Endothelial cell (in vitro differentiated cells): ENCODE measurements around the gene C19orf44. TPM values are rescaled to one million over a fixed set of nuclear protein-coding genes. Genes with fewer than 3 reads are reported as not detected.
"Not testable (repeated sequence)": the region's sequence is repeated elsewhere in the genome, so short reads cannot be mapped to it uniquely, and the experiment has no call there.

ENCODE experiments used
- DNase-seq: peaks from one replicate; pipeline ENCODE4 v3.0.0; 2021; ENCODE audit warnings: low spot score
- H3K27ac Mint-ChIP-seq: one replicate; pipeline ENCODE4 v1.8.0; 2021; ENCODE audit warnings: mixed read lengths, inconsistent platforms; ENCODE audit not compliant: unreplicated experiment
- H3K27me3 Mint-ChIP-seq: one replicate; pipeline ENCODE4 v1.8.0; 2021; ENCODE audit warnings: mild to moderate bottlenecking, moderate library complexity, mixed read lengths, inconsistent platforms; ENCODE audit not compliant: unreplicated experiment
- H3K36me3 Mint-ChIP-seq: one replicate; pipeline ENCODE4 v1.8.0; 2021; ENCODE audit warnings: mild to moderate bottlenecking, low read depth, mixed read lengths, inconsistent platforms; ENCODE audit not compliant: unreplicated experiment
- H3K4me1 Mint-ChIP-seq: one replicate; pipeline ENCODE4 v1.8.0; 2021; ENCODE audit warnings: mild to moderate bottlenecking, mixed read lengths, inconsistent platforms; ENCODE audit not compliant: unreplicated experiment
- H3K4me3 Mint-ChIP-seq: one replicate; pipeline ENCODE4 v1.8.0; 2021; ENCODE audit warnings: mild to moderate bottlenecking, mixed read lengths, inconsistent platforms; ENCODE audit not compliant: unreplicated experiment
- H3K9me3 Mint-ChIP-seq: one replicate; pipeline ENCODE4 v1.8.0; 2021; ENCODE audit warnings: mixed read lengths, inconsistent platforms; ENCODE audit not compliant: unreplicated experiment
- CTCF ChIP-seq: fragments of 200-600 bp; sonication (generic); IDR thresholded peaks from one replicate; pipeline ENCODE4 v1.5.0; 2021; ENCODE audit warnings: antibody characterized with exemption; ENCODE audit not compliant: unreplicated experiment
- total RNA-seq: library from RNA; stranded (reverse); fragmentation: NEBNext Ultra II Directional; extraction: Animal tissue kit (Norgen Biotek cat#: 25700); gene quantifications from one replicate; pipeline ENCODE4 v1.2.1, GENCODE V29; 2021; ENCODE audit not compliant: unreplicated experiment

C19orf44 gene
- total RNA-seq, 1 donor from 2014 or later, result 3.7 TPM

DNA sequence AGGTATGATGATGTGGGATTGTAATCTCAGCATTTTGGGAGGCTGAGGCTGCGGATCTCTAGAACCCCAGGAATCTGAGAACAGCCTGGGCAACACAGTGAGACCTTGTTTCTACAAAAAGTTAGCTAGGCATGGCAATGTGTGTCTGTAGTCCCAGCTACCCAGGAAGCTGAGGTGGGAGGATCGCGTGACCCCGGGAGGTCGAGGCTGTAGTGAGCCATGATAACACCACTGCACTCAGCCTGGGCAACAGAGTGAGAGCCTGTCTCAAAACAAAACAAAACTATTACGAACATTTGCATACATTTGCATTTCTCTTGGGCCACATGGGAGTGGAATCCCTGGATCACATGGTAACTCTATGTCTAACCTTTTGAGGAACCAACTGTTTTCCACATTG lies 1.6 kb downstream of the C19orf44 start:
- DNase-seq, result no peak
- Mint-ChIP-seq H3K27me3 (no peaks in the 10 kb centered on the region), H3K9me3 (no peaks in the 10 kb centered on the region), H3K27ac (no peak overlapping the region), H3K4me3 (peak overlapping the region; percentile 66), H3K36me3 (peaks cover 5% of the 10 kb centered on the region), H3K4me1 (peaks cover 10% of the 10 kb centered on the region)
- no peak for TF ChIP-seq CTCF

GRCh38 chr19:16504271-16504670 lies 8.1 kb downstream of the C19orf44 start:
- TF ChIP-seq CTCF, result no peak
- H3K27ac Mint-ChIP-seq, result no peak overlapping the region

GRCh38 chr19:16506161-16506560 lies 10.0 kb downstream of the C19orf44 start:
- not testable (repeated sequence) for H3K9me3 Mint-ChIP-seq, H3K36me3 Mint-ChIP-seq, DNase-seq, H3K27me3 Mint-ChIP-seq, H3K27ac Mint-ChIP-seq, H3K4me1 Mint-ChIP-seq, H3K4me3 Mint-ChIP-seq

More at GRCh38 chr19:16504271-16504670, 8.1 kb downstream of the C19orf44 start:
- Mint-ChIP-seq H3K9me3 (no peaks in the 10 kb centered on the region), H3K27me3 (no peaks in the 10 kb centered on the region), H3K4me1 (no peaks in the 10 kb centered on the region), H3K4me3 (no peak overlapping the region), H3K36me3 (peaks cover 6% of the 10 kb centered on the region)
- no peak for DNase-seq

- TF ChIP-seq CTCF, result no peak
- no peak for DNase-seq
- H3K27ac Mint-ChIP-seq, result no peak overlapping the region
- H3K27me3 Mint-ChIP-seq, result no peaks in the 10 kb centered on the region
- H3K9me3 Mint-ChIP-seq, result no peaks in the 10 kb centered on the region
- no peak overlapping the region for H3K4me3 Mint-ChIP-seq
- H3K36me3 Mint-ChIP-seq, result peaks cover 3% of the 10 kb centered on the region
- H3K4me1 Mint-ChIP-seq, result no peaks in the 10 kb centered on the region
Observed at GRCh38 chr19:16506961-16507360, 10.8 kb downstream of the C19orf44 start.

GRCh38 chr19:16508546-16508945 lies 12.4 kb downstream of the C19orf44 start:
- H3K27me3 Mint-ChIP-seq, result no peaks in the 10 kb centered on the region
- no peak overlapping the region for H3K27ac Mint-ChIP-seq

More at GRCh38 chr19:16508546-16508945, 12.4 kb downstream of the C19orf44 start:
- no peaks in the 10 kb centered on the region for H3K4me1 Mint-ChIP-seq
- no peak for DNase-seq
- peaks cover 3% of the 10 kb centered on the region for H3K36me3 Mint-ChIP-seq
- H3K4me3 Mint-ChIP-seq, result no peak overlapping the region
- TF ChIP-seq CTCF, result no peak
- H3K9me3 Mint-ChIP-seq, result no peaks in the 10 kb centered on the region
